M059J (cell line): ENCODE results near the gene TRIM42. TPM values are rescaled to one million over a fixed set of nuclear protein-coding genes. Genes with fewer than 3 reads are reported as not detected.
A peak's percentile ranks its signal among the peaks of the same experiment; 100 is the strongest.

Experiments
- DNase-seq: peaks from one replicate; pipeline ENCODE4 v3.0.0-alpha.2; 2012; ENCODE audit warnings: low read depth
- total RNA-seq: library from RNA; depleted of rRNA; stranded (reverse); fragments of >200 nt; shearing (Covaris generic); gene quantifications from 2 replicates; pipeline ENCODE4 v1.2.3, GENCODE V29; 2014; rRNA removed

The TRIM42 gene
- not detected in 2 replicates for total RNA-seq

DNA sequence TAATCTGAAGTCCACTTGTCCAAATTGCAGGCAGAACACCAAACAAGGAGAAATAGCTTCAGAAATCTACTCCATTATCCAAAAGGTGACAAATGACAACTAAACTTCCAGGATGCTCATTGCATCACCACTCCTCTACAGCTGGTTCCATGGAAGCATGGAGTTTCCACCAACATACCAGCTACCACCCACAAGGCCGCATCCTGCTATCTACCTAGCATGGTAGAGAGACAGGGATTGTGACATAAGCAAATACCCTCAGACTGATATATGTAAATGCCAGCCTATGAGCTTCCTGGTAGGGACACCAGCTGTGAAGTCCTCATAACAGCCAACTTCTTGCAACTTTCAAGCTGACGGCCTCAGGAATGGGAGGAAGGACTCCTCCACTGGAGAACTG, at the start of gene TRIM42:
Gene TRIM42 (plus strand): TSS at position 301 of the 400 bp plus-strand sequence. CDS start 166 bp downstream, outside the sequence.
- no peak for DNase-seq

DNA sequence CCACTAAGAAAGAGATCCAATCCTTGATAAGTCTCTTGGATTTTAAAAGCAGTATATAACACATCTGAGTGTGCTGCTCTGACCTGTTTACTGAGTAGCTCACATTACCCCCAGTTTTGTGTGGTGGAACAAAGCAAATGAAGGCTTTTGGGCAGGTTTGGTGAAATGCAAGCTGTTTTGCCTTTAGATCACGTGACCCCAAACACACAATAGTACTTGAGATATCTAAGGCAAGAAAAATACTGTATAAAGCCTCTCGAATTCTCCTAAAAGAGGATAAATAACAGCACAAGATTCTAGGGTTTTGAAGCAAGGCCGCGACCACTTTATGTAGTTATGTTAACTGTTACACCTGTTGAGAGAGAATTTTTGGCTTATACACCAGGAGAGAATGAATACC, 49.3 kb upstream of the TRIM42 start:
- DNase-seq: no peak

DNA sequence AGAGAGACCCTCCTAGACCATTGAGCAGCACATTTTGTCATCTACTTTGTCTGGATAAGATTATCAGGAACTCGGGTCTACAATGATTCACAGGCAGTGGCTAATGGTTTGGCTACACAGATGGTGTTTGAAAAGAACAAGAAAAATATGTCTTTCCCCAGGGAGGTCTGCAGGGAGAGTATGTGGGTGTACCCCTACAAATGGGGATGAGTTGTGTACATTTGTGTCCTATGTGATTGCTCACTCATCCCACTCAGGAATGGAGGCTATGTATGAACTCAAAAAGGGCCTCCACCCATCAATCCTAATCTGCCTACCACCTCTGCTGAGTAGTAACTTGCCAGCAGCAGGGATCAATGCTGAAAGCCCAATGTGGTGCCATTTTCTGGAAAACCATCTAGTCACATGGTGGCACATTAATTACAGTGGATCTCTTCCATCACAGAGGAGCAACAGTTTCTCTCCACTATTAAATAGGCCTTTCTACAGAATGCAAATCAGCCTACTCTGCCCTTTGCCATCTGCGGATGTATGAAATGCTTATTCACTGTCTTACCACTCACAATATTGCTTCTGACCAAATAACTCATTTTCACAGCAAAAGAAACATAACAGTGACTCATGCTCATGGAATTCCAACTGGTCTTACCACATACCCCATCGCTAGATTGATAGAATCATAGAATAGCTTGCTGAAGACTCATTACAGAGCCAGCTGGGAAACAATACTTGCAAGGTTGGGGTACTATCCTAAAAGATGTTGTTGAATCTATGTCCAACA, 48.3 kb upstream of the TRIM42 start:
- peak; percentile 96 for DNase-seq

DNA sequence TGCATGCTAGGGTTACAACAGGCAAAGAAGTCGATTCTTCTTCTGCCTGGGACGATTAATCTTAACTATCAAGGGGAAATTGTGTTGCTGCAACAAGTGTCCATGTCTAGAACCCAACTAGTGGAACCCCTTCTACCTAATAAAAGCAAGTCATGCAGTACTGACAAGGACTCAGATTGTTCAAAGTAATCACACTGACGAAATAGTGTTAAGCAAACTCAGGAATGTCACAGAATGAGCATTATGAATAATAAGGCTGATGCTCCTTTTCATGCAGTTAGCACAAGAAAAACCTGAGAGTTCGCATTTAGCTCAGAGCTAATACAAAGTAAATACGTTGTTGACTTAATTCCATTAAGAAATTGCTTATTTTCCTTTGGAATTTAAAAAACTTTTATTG, 47.5 kb upstream of the TRIM42 start:
- DNase-seq: no peak

DNA sequence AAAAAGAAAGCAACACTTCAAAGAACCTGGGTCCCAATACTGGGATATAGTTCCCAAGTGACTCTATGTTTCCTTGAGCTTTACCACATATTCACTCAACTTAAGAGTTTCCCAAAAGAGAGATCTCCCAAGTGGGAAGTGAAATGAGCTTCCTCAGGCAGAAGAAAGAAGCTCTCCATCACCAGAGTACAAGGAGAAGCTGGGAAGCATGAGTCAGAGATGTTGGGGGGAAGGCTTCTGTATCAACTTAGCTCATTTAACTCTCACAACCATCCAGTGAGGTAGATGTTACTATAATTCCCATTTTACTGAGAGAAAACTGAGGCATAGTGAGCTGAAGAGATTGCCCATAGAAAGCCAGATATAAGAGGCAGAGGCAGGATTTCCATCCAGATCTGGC, 47.0 kb upstream of the TRIM42 start:
- DNase-seq: peak; percentile 42

DNA sequence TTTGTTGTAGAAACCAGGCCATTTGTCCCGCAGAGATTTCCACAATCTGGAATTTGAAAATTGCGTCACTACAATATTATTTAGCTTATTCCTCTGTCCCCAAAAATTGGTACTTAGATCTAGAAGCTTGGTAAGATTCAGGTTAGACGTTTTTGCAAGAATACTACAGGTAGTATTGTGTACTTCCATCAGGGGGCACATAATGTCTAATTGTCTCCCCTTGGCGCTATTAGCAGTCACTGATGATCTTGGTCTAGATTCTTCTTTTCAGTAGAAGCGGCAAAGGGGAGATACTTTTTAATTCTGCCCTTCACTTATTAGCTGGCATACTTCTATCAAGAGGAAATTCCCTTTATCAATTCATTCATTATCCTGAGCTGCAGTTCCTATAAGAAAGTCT, 42.6 kb upstream of the TRIM42 start:
- DNase-seq: no peak

DNA sequence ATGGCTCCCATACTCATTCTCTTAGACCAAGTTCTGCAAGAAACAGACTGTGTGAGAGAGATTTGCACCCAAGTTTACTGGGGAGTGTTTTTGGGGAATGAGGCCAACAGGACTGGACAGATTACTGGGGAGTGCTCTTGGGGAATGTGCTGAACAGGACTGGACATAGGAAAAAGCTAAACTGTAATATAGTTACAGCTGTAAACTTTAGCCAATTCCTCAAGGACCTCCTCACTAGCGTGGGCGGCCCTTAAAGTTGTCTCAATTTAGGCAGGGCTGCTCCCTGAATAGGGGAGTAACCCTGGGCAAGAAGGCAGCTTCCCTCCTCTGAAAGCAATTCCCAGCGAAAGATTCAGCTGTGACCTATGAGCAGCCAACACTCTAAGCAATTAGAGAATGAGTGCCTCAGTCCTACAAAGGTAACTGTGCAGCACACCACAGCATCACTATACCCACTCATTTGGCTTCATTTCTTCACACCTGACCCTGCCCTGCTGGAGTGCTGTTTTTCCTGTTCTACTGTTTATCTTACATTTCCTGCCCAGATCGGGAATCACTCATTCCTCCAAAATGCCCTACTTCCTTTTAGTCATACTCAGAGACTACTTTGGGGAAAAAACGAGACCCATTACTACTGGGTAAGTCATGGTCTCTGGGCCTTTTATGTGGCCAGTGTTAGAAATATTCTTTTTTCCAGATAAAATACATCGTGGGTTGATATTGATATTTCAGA, 41.3 kb upstream of the TRIM42 start:
- DNase-seq: peak; percentile 37

DNA sequence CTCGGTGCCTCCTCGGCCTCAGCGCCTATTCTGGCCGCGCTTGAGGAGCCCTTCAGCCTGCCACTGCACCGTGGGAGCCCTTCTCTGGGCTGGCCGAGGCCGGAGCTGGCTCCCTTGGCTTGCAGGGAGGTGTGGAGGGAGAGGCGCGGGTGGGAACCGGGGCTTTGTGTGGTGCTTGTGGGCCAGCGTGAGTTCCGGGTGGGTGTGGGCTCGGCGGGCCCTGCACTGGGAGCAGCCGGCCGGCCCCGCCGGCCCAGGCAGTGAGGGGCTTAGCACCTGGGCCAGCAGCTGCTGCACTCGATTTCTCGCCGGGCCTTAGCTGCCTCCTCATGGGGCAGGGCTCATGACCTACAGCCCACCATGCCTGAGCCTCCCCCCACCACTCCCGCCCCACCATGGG, 26.6 kb upstream of the TRIM42 start:
- no peak for DNase-seq

DNA sequence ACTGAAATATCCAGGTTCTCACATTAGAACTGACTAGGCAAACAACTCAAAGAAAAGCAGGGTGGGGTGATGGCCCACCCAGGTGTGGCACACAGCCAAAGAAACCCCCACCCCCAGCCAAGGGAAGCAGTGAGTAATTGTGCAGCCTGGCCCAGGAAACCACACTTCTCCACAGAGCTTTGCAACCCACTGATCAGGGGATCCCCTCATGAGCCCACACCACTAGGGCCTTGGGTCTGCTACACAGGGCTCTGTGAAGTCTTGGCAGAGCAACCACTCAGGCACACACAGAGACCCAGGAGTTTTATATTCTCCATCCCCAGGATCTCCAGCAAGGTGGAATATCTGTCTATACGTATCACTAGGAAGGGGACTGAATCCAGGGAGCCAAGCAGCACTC, 22.2 kb upstream of the TRIM42 start:
- no peak for DNase-seq

DNA sequence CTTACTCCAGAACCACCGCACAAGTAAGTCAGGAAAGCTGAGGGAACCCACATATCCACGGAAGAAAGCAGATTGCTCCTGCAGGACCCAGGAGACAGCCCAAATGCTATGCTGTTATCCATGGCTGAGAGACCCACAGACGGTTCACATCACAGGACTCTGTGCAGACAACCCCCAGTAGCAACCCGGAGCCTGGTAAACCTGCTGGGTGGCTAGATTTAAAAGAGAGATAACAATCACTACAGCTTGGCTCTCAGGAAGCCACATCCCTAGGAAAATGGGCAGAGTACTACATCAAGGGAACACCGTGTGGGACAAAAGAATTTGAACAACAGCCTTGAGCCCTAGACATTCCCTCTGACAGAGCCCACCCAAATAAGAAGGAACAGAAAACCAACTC, 13.8 kb upstream of the TRIM42 start:
- no peak for DNase-seq

DNA sequence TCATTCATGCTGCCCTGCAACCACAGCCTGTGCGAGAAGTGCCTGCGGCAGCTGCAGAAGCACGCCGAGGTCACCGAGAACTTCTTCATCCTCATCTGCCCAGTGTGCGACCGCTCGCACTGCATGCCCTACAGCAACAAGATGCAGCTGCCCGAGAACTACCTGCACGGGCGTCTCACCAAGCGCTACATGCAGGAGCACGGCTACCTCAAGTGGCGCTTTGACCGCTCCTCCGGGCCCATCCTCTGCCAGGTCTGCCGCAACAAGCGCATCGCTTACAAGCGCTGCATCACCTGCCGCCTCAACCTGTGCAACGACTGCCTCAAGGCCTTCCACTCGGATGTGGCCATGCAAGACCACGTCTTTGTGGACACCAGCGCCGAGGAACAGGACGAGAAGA, 4.7 kb downstream of the TRIM42 start:
- DNase-seq: no peak

DNA sequence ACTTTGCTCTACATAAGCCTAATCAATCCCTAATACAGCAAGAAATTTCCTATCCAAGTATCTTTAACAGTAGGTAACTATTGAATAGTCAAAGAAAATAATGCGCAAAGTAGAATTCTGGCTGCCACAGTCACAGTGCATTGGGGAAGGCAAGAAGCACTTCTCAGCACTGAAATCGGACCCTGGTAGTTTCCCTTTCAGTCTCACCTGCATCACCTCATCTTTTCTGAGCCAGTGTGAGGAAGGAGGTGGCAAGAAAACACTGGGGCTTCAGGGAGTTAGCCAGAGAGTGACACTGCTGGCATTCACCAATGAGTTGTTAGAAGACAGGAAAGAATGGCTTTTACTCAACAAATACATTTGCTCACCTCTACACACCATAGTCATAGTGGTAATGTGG, 8.3 kb downstream of the TRIM42 start:
- no peak for DNase-seq

DNA sequence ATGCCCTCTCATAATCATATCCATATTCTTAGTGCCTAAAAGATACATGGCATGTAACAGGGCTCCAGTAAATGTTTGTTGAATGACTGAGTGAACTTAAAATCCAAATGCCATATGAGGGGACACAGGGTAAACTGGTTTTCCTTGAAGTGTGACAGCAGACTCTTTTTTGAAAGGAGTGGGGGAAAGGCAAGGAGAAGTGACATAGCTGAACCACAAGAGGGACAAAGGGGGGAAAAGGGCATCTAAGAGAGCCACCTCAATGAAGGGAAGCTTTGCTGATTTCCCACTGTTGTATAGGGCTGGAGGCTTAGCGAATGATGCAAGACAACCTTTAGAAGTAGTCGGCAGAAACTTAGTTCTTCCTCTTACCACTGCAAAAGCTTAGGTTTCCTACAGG, 9.1 kb downstream of the TRIM42 start:
- DNase-seq: no peak

DNA sequence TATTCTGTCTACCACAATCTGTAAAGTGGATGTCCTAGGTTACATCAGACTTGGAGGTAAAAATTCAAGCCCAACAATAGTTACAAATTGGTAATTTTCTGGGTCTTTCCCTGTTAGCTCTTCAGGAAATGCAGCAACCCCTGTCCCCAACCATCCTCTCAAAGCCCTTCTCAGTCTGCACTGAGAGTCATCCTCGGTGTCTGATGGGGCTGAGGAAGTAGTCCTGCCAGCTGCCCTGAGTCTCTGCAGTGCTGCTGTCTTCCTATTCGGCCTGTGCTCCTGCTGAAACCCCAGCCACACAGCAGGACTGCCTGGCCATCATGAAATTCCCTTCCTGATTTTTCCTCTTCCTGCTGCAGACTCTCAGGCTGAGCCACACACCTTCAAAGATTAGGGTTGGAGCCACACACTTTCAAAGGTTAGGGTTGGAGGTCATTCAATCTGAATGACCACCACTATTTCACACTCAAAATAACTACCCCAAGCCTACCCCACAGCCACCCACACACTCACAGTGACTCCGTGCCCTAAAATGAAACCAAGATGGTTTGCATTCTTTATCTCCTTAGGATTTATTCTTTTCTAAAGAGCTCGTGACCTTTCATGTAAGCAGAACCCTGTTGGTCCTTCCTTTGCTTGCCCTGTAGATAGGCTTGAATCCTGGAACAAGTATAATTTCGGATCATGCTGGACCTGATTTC, 17.6 kb downstream of the TRIM42 start:
- no peak for DNase-seq

DNA sequence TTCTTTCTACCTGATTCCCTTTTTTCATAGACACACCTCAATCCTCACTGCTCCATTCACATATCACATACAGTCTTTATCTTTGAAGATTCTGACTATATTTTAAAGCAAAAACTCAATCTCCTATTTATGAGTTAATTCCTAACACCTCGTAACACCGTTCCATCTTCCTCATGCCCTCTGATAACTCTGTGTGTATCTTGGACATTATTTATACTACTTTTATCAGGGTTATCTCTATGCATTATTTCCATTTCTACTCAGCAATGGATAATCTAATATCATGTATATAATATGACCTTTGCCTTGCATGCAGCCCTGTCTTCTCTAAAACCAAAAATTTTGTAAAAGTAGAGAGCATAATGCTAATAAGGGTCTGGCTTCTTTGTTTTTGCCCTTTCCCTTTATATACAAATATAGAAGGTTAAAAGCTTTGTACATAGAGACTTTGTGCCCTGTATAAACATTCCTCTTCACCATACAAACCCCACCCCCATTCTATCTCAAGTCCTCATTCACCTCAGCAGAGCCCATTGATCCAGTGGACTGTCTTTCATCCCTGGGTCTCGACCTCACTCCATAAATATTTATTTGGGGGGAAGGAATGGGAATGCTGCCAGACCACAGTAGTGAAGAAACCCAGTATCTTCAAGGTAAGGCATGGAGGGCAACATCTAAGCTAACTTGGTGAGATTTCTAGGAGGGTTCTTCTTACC, 21.8 kb downstream of the TRIM42 start:
- DNase-seq: no peak

DNA sequence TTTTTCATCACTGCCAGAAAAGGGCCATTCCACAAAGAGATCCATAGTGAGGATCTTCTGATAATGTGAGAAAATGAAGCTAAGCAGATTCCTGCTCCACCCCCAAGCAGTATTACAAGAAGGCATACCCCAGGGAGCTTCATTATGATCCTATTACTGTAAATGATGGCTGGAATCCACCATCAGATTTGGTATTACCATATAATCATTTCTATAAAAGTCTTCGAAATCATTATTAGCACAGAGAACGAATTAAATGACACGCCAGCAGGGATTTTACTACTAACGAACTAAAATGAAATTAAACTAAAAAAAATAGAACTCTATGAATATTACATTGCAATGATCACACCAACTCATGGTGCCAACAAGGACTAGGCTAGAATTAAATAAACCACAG, 24.4 kb downstream of the TRIM42 start:
- no peak for DNase-seq

DNA sequence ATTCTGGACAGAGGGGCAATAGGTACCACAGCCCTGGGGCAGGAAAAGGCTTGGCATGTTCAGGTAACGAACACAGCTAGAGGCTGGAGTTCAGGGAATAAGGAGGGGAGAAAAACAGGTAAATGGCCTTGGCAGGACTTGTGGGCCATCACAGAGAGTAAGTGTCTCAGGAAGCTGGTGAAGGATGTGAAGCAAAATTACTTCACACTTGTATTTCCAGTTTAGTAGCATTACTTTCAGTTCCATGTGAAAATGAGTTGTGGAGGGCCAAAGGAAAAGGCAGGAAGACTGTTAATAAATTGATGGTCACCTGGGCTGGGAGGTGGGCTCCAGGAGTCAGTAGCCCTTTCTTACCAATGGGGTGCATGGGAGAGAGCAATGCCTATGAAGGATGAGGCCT, 25.6 kb downstream of the TRIM42 start:
- no peak for DNase-seq

DNA sequence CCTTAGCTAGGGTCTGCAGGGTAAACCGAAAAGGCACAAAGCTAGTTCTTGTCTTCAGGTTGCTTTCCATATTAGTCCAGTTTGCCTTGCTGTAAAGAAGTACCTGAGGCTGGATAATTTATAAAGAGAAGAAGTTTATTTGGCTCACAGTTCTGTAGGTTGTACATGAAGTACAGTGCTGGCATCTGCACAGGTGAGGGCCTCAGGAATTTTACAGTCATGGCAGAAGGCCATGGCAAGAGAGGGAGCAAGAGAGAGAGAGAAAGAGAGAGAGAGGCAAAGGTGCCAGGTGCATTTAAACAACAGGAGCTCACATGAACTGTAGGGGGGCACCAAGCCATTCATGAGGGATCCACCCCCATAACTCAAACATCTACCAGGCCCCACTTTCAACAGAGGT, 26.9 kb downstream of the TRIM42 start:
- DNase-seq: no peak

DNA sequence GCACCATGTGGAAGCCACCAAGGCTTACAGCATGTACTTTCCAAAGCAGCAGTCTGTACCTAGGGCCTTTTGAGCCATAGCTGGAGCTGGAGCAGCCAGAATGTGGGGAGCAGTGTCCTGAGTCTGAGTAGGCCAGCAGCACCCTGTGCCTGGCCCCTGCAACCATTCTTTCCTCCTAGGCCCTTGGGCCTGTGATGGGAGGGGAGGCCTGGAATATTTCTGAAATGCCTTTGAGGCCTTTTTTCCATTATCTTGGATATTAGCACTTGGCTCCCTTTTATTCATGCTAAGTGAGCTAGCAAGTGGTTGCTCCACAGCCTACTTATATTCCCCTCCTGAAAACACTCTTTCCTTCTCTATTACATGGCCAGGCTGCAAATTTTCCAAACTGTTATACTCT, 28.1 kb downstream of the TRIM42 start:
- DNase-seq: no peak

DNA sequence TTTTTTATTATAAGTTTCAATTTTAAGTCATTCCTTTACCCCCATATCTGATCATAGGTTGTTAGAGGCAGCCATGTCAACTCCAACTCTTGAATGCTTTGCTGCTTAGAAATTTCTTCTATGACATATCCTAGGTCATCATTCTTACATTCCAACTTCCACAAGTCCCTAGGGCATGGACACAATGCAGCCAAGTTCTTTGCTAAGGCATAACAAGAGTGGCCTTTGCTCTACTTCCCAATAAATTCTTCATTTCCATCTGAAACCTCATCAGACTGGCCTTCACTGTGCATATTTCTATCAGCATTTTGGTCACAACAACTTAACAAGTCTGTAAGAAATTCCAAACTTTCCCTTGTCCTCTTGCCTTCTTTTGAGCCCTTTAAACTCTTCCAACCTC, 28.5 kb downstream of the TRIM42 start:
- no peak for DNase-seq

DNA sequence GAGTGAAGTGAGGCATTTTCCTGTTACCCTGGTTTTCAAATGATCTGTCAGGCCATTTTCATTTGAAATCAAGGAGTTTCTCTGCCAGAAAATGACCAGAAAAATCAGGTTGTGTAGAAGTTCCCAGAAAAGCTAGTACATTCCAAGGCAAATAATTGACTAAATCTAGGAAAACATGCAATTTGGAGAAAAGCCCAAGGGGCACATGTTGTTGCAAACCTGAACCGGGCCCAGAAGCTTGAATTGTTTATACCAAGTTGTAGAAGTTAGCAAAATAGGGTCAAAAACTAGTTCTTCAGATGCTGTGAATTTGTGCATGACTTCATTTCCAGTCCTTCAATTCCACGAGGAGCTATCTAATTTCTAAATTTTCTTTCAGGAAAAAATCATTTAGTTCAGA, 31.0 kb downstream of the TRIM42 start:
- DNase-seq: no peak

DNA sequence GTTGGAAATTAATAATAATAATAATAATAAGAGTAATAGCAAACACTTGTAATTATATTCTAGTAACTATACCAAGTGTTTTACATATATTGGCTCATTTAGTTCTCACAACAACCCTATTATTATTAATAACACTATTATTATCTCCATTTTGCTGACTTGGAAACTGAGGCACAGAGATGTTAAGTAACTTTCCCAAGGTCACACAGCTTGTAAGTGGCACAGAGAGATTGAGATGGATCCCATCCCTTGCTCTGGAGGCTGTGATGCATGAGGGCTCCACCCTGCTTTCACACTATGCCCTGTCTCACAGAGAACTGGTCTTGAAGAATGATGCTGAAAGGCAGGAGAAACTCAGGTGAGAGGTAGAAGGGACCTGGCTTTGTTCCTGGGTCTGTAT, 31.9 kb downstream of the TRIM42 start:
- DNase-seq: no peak
